ENCODE data around the gene WNT6.

- TF ChIP-seq CTCF (IDR thresholded peaks at IDR 0.05 in 4 of 5, conservative IDR thresholded peaks at IDR 0.05 in 1 of 5) (no peak), POLR2A (IDR thresholded peaks at IDR 0.05) (no peak)
Measured at GRCh38 chr2:218887079-218887478, 27.5 kb downstream of the WNT6 start.

Measured in gastrocnemius medialis (tissue), 4 donors.